Gastroesophageal sphincter (tissue), 3 donors: ENCODE data around the gene CRB3.

Experiments
- CTCF ChIP-seq, 4 experiments: fragments of 200-600 bp in 2 of 4; fragments of 450-650 bp in 2 of 4; sonication (generic) in 1 of 4; IDR thresholded peaks; one replicate each; pipeline ENCODE4 v1.5.1; 2017 to 2019; ENCODE audit warnings: antibody characterized with exemption in 4 of 4, mild to moderate bottlenecking in 2 of 4, moderate library complexity in 2 of 4
- POLR2A ChIP-seq, 2 donors: fragments of 450-650 bp; IDR thresholded peaks; one replicate each; pipeline ENCODE4 v1.6.1; 2017; ENCODE audit warnings: antibody characterized with exemption in 2 of 2, mild to moderate bottlenecking in 2 of 2, moderate library complexity in 1 of 2
- POLR2AphosphoS5 ChIP-seq: sonication (generic); formaldehyde crosslinking; IDR thresholded peaks from one replicate; pipeline ENCODE4 v1.6.1; 2017; ENCODE audit warnings: antibody characterized with exemption

- TF ChIP-seq CTCF (IDR thresholded peaks at IDR 0.05) (no peak), POLR2A (IDR thresholded peaks at IDR 0.05) (no peak), POLR2AphosphoS5 (no peak)
These were observed 34.4 kb downstream of the CRB3 start for GRCh38 chr19:6498294-6499036.
